Motor neuron (in vitro differentiated cells): ENCODE data around the gene AHCYL1. TPM values are rescaled to one million over a fixed set of nuclear protein-coding genes. Genes with fewer than 3 reads are reported as not detected.

Source experiments
- ATAC-seq, 8 experiments: fragments of 200-7000 bp; cut with Tn5 transposase; replicated peaks in 6 of 8; 2 replicates each; pipeline ENCODE4 v1.8.0; 2021; ENCODE audit warnings: mild to moderate bottlenecking in 8 of 8, moderate library complexity in 8 of 8
- H3K27ac ChIP-seq, 2 donors: fragments of 250-450 bp; sonication (Bioruptor Pico); 2 replicates each; pipeline ENCODE4 v1.9.0; 2021; ENCODE audit warnings: antibody characterized with exemption in 2 of 2, mild to moderate bottlenecking in 2 of 2, moderate library complexity in 1 of 2
- H3K4me1 ChIP-seq, 2 donors: fragments of 250-450 bp; sonication (Bioruptor Pico); replicated peaks in 1 of 2; 2 replicates each; pipeline ENCODE4 v1.6.1; 2021; ENCODE audit warnings: antibody characterized with exemption in 2 of 2, mild to moderate bottlenecking in 2 of 2, moderate library complexity in 1 of 2
- H3K4me3 ChIP-seq, 5 donors: fragments of 250-450 bp; sonication (Bioruptor Pico); 2 replicates each; pipeline ENCODE4 v1.9.0; 2021; ENCODE audit warnings: antibody characterized with exemption in 5 of 5, mild to moderate bottlenecking in 5 of 5, moderate library complexity in 4 of 5
- WGBS, 10 experiments: fragments of 450-650 bp; shearing (Covaris generic); methylation state at CpG; one replicate each; pipeline ENCODE4 v1.0.0; 2022; 5-methylcytosine and 5-hydroxymethylcytosine counted together
- in situ Hi-C, 9 experiments: fragments of 400-800 bp; cut with MboI; loops; one replicate each; pipeline ENCODE4 v1.15.0; 2021; ENCODE audit warnings: low sequenced_read_pairs in 9 of 9, low pct_unique_long_range_greater_than_20kb in 2 of 9; ENCODE audit not compliant: unreplicated experiment in 9 of 9
- total RNA-seq, 8 experiments: library from RNA; unstranded; fragments of 300-600 nt; gene quantifications; 2 replicates each; pipeline versions ENCODE4 v1.2.3 to v1.2.4, GENCODE V29; 2022

The AHCYL1 gene
- total RNA-seq, 8 experiments from 2014 or later: 33.7 to 96.8 (median 56.7) TPM

GRCh38 chr1:110033421-110033820, 48.9 kb downstream of the AHCYL1 start:
- no peak for ATAC-seq
- in situ Hi-C loops: loop anchor here in 3 of 9 experiments (25.0 kb wide), 2 partner anchors 304 to 429 kb away; partner anchors contain the start of genes PROK1 (in 2 of the 3) and RBM15 (in 1 of the 3)
- no peak overlapping the region for H3K4me3 ChIP-seq
- WGBS, 10 experiments: 63 to 100% (median 89%) methylated on average over 1 to 5 of the region's 5 CpGs; no CpG with 5 or more reads in 1 of the 10 experiments
- no peak overlapping the region for H3K27ac ChIP-seq
- H3K4me1 ChIP-seq: peaks cover 26 to 38% of the 10 kb centered on the region in 2 donors

DNA sequence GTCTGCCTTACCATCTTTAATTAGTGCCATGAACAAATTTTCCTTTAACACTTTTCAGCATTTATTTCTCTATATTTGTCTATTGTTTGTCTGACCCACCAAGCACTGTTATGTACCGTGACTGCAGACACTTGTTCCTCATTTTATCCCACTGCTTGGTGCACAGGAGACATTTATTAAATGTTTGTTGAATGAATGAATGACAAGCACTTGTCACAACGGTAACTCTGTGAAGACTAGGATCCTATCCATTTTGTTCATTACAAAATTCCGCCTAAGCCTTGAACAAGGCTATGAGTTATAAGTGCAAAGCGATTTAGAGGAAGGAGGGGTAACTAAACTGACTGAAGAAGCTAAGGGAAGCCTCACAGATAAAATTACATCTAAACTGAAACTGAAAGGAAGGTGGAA, 49.5 kb downstream of the AHCYL1 start:
- H3K27ac ChIP-seq: peak overlapping the region; percentile 13 to 98
- H3K4me1 ChIP-seq: peaks cover 26 to 38% of the 10 kb centered on the region in 2 donors

DNA sequence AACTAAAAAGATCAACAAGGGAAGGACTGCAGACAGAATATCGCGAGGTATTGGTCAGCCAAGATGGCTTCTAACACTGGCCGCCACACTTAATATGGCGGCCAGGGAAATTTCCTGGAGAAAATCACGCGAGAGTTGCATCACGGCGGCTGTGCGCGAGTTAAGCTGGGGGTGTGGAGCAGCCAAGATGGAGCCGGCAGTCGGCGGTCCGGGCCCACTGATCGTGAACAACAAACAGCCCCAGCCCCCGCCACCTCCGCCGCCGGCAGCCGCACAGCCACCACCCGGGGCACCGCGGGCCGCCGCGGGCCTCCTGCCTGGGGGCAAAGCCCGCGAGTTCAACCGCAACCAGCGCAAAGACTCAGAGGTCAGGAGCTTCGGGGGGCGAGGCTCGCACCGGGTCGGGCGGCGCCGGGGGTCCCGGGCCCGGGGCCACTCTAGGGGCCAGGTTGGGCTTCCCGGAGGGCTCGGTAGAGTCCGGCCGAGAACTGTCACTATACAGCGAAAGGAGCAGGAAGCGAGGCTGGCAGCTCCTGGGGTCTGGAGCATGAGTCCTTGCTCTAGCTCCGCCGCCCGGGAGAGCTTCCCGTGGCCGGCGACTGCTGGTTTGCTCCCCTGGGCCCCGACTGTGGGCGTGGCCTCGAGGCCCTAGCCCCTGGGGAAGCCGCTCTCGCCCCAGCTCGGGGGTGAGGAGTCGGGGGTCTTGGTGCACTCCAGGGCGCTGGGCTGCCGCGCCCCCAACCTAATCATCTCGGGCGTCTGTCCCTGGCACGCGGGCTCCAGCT, 50.1 kb downstream of the AHCYL1 start, which contains the start of gene STRIP1:
Gene STRIP1 (plus strand): TSS at position 174 of the 785 bp plus-strand sequence. CDS start 14 bp downstream, at position 188.
- in situ Hi-C loops: loop anchor here in 3 of 9 experiments (25.0 kb wide), 2 partner anchors 303 to 428 kb away; partner anchors contain the start of genes PROK1 (in 2 of the 3) and RBM15 (in 1 of the 3)
- H3K4me1 ChIP-seq: peaks cover 26 to 38% of the 10 kb centered on the region in 2 donors
- peak within 1 kb of the TSS; percentile 91 to 99 (median 96) for H3K4me3 ChIP-seq
- 0 to 20% (median 0%) methylated on average over 3 to 23 of the region's 66 CpGs; no CpG with 5 or more reads in 2 of the 10 experiments for WGBS, 10 experiments
- H3K27ac ChIP-seq: peak within 1 kb of the TSS; percentile 96 to 98
- peak; percentile 79 to 88 (median 86) for ATAC-seq

More for the DNA sequence above, 49.5 kb downstream of the AHCYL1 start:
- 3 to 78% (median 55%) methylated on average over 2 to 4 of the region's 4 CpGs for WGBS, 10 experiments
- ATAC-seq: no peak
- peak overlapping the region; percentile 91 to 99 (median 96) for H3K4me3 ChIP-seq
- in situ Hi-C loops: loop anchor here in 3 of 9 experiments (25.0 kb wide), 2 partner anchors 303 to 428 kb away; partner anchors contain the start of genes PROK1 (in 2 of the 3) and RBM15 (in 1 of the 3)

GRCh38 chr1:110035236-110035752, 50.7 kb downstream of the AHCYL1 start:
- peak overlapping the region; percentile 96 to 98 for H3K27ac ChIP-seq
- peak in 5 of 8 experiments; percentile 26 to 50 (median 40) for ATAC-seq
- peaks cover 23 to 31% of the 10 kb centered on the region in 2 donors for H3K4me1 ChIP-seq
- peak overlapping the region; percentile 91 to 99 (median 96) for H3K4me3 ChIP-seq
- in situ Hi-C loops: loop anchor here in 3 of 9 experiments (25.0 kb wide), 2 partner anchors 302 to 427 kb away; partner anchors contain the start of genes PROK1 (in 2 of the 3) and RBM15 (in 1 of the 3)
- WGBS, 10 experiments: 0 to 9% (median 3%) methylated on average over 1 to 16 of the region's 16 CpGs; no CpG with 5 or more reads in 1 of the 10 experiments

- in situ Hi-C loops: loop anchor here in 3 of 9 experiments (25.0 kb wide), 2 partner anchors 299 to 424 kb away; partner anchors contain the start of genes PROK1 (in 2 of the 3) and RBM15 (in 1 of the 3)
These were observed 53.7 kb downstream of the AHCYL1 start for GRCh38 chr1:110038271-110038670.

GRCh38 chr1:110039641-110040040, 55.1 kb downstream of the AHCYL1 start:
- Histone ChIP-seq H3K4me3 (no peak overlapping the region), H3K4me1 (peaks cover 8 to 9% of the 10 kb centered on the region in 2 donors), H3K27ac (no peak overlapping the region)
- WGBS, 10 experiments: 60 to 100% (median 99%) methylated on average over 1 to 4 of the region's 4 CpGs; no CpG with 5 or more reads in 2 of the 10 experiments
- no peak for ATAC-seq
- in situ Hi-C loops: loop anchor here in 3 of 9 experiments (25.0 kb wide), 2 partner anchors 298 to 423 kb away; partner anchors contain the start of genes PROK1 (in 2 of the 3) and RBM15 (in 1 of the 3)

More at GRCh38 chr1:110038271-110038670, 53.7 kb downstream of the AHCYL1 start:
- no peak overlapping the region for H3K27ac ChIP-seq
- H3K4me1 ChIP-seq: peaks cover 13 to 15% of the 10 kb centered on the region in 2 donors
- 80 to 100% (median 95%) methylated on average over 1 to 5 of the region's 5 CpGs; no CpG with 5 or more reads in 1 of the 10 experiments for WGBS, 10 experiments
- ATAC-seq: no peak
- no peak overlapping the region for H3K4me3 ChIP-seq

- 62 to 100% (median 98%) methylated on average over 1 to 4 of the region's 4 CpGs; no CpG with 5 or more reads in 4 of the 10 experiments for WGBS, 10 experiments
- H3K27ac ChIP-seq: no peak overlapping the region
- in situ Hi-C loops: loop anchor here in 3 of 9 experiments (25.0 kb wide), 2 partner anchors 297 to 422 kb away; partner anchors contain the start of genes PROK1 (in 2 of the 3) and RBM15 (in 1 of the 3)
- H3K4me1 ChIP-seq: peaks cover 8 to 9% of the 10 kb centered on the region in 2 donors
- ATAC-seq: peak in 5 of 8 experiments; percentile 54 to 97 (median 76)
- no peak overlapping the region for H3K4me3 ChIP-seq
These were observed 56.0 kb downstream of the AHCYL1 start for GRCh38 chr1:110040548-110040947.

DNA sequence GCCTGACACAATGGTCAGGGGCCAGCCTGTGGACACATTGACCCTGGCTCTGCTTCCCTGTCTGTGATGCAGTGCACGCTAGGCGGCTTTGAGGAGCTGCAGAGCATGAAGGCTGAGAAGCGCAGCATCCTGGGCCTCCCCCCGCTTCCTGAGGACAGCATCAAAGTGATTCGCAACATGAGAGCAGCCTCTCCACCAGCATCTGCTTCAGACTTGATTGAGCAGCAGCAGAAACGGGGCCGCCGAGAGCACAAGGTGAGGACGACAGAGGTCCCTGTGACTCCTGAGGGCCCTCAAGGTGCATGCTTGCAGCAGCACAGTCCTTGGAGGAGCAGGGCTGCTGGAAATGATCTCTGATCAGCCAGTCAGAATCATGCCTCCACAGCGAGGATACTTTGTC, 58.5 kb downstream of the AHCYL1 start:
- no peak for ATAC-seq
- no peak overlapping the region for H3K4me3 ChIP-seq
- in situ Hi-C loops: loop anchor here in 3 of 9 experiments (25.0 kb wide), 2 partner anchors 294 to 419 kb away; partner anchors contain the start of genes PROK1 (in 2 of the 3) and RBM15 (in 1 of the 3)
- 92 to 100% (median 97%) methylated on average over 1 to 8 of the region's 10 CpGs; no CpG with 5 or more reads in 3 of the 10 experiments for WGBS, 10 experiments
- no peak overlapping the region for H3K27ac ChIP-seq
- no peaks in the 10 kb centered on the region for H3K4me1 ChIP-seq

DNA sequence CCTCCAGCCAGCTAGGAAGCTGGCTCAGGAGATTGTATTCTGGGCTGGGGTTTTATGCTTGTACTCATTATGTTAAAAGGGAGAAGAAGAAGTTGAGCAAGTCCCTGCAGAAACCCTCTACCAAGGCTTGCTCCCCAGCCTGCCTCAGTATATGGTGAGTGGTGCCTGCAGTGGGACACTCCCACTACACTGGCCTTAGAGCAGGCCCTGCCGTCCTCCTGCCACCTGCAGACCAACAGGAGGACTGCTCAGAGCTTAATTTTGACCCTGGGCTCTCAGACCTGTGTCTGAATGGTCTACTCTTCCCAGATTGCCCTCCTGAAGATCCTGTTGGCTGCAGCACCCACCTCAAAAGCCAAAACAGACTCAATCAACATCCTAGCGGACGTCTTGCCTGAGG, 62.9 kb downstream of the AHCYL1 start:
- Histone ChIP-seq H3K4me1 (no peaks in the 10 kb centered on the region), H3K27ac (no peak overlapping the region), H3K4me3 (no peak overlapping the region)
- 50 to 100% (median 89%) methylated on average over 1 to 3 of the region's 3 CpGs; no CpG with 5 or more reads in 4 of the 10 experiments for WGBS, 10 experiments
- in situ Hi-C loops: loop anchor here in 3 of 9 experiments (25.0 kb wide), 2 partner anchors 290 to 415 kb away; partner anchors contain the start of genes PROK1 (in 2 of the 3) and RBM15 (in 1 of the 3)
- peak in 4 of 8 experiments; percentile 19 to 56 (median 28) for ATAC-seq

- no peaks in the 10 kb centered on the region for H3K4me1 ChIP-seq
- WGBS, 10 experiments: 86 to 100% (median 90%) methylated on average over 1 to 5 of the region's 5 CpGs; no CpG with 5 or more reads in 5 of the 10 experiments
- in situ Hi-C loops: loop anchor here in 3 of 9 experiments (25.0 kb wide), 2 partner anchors 289 to 414 kb away; partner anchors contain the start of genes PROK1 (in 2 of the 3) and RBM15 (in 1 of the 3)
- ATAC-seq: no peak
- H3K27ac ChIP-seq: no peak overlapping the region
- no peak overlapping the region for H3K4me3 ChIP-seq
These were observed 63.7 kb downstream of the AHCYL1 start for GRCh38 chr1:110048240-110048639.

DNA sequence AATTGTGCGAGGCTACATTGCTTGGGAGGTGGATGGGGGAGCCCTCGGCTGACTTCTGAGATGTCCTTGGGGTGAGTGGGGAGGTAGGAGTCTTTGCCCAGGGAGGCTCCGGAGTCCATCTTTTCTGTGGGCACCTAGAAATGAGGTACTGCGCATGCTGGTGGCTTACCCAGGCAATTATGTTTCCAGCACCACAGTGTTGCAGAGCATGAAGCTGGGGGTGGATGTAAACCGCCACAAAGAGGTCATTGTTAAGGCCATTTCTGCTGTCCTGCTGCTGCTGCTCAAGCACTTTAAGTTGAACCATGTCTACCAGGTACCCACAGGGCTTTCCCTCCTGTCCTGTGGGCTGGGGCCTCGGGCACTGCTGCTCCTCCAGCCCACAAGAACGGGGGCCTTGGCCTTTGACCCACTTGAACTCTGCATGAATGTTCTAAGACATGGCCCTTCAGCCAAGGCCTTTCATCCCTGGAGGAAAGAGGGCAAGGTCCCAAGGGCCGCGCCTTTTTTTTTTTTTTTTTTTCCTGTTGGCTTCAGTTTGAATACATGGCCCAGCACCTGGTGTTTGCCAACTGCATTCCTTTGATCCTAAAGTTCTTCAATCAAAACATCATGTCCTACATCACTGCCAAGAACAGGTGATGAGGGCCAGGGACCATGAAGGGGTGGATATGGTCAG, 64.5 kb downstream of the AHCYL1 start:
- H3K4me3 ChIP-seq: no peak overlapping the region
- ATAC-seq: no peak
- no peaks in the 10 kb centered on the region for H3K4me1 ChIP-seq
- 39 to 100% (median 95%) methylated on average over 1 to 7 of the region's 9 CpGs; no CpG with 5 or more reads in 2 of the 10 experiments for WGBS, 10 experiments
- no peak overlapping the region for H3K27ac ChIP-seq
- in situ Hi-C loops: loop anchor here in 3 of 9 experiments (25.0 kb wide), 2 partner anchors 288 to 413 kb away; partner anchors contain the start of genes PROK1 (in 2 of the 3) and RBM15 (in 1 of the 3)
